Small intestine (tissue), 7 donors: ENCODE data around the gene LDB2. TPM values are rescaled to one million over a fixed set of nuclear protein-coding genes. Genes with fewer than 3 reads are reported as not detected.

Experiments
- DNase-seq, 2 donors: peaks; one replicate each; pipeline versions ENCODE4 v3.0.0 to v3.0.0-alpha.2; 2013
- FAIRE-seq: peaks from 2 replicates; lab custom pipeline; 2012; peaks lifted over from hg19 to GRCh38; lab: Jason Lieb, UNC
- H3K27ac ChIP-seq, 3 donors: one replicate each; pipeline ENCODE4 v1.5.1; 2013; ENCODE audit warnings: low read length in 2 of 3, mild to moderate bottlenecking in 2 of 3, control low read depth in 1 of 3, inconsistent platforms in 1 of 3, low read depth in 1 of 3, moderate library complexity in 1 of 3
- H3K27me3 ChIP-seq, 3 donors: one replicate each; pipeline ENCODE4 v1.6.1; 2013; ENCODE audit warnings: low read length in 3 of 3, inconsistent platforms in 1 of 3; ENCODE audit not compliant: control insufficient read depth in 3 of 3, insufficient read depth in 3 of 3
- H3K36me3 ChIP-seq, 3 donors: one replicate each; pipeline ENCODE4 v1.6.1; 2013; ENCODE audit warnings: low read length in 3 of 3, inconsistent platforms in 1 of 3, low read depth in 1 of 3, mild to moderate bottlenecking in 1 of 3, moderate library complexity in 1 of 3; ENCODE audit not compliant: control insufficient read depth in 3 of 3, insufficient read depth in 2 of 3
- H3K4me1 ChIP-seq, 3 donors: one replicate each; pipeline ENCODE4 v1.6.1; 2013; ENCODE audit warnings: low read length in 2 of 3, inconsistent platforms in 1 of 3, low read depth in 1 of 3, mild to moderate bottlenecking in 1 of 3, moderate library complexity in 1 of 3; ENCODE audit not compliant: control insufficient read depth in 3 of 3, insufficient read depth in 2 of 3
- H3K4me3 ChIP-seq, 3 donors: one replicate each; pipeline ENCODE4 v1.5.1; 2013; ENCODE audit warnings: low read length in 3 of 3, control low read depth in 1 of 3, inconsistent platforms in 1 of 3, low read depth in 1 of 3, mild to moderate bottlenecking in 1 of 3, moderate library complexity in 1 of 3
- H3K9me3 ChIP-seq, 2 donors: one replicate each; pipeline ENCODE4 v1.6.1; 2013; ENCODE audit warnings: low read depth in 1 of 2, low read length in 1 of 2; ENCODE audit not compliant: control insufficient read depth in 2 of 2, insufficient read depth in 1 of 2
- WGBS, 3 donors: extraction: QIAGEN DNeasy Blood & Tissue Kit; methylation state at CpG; one replicate each; pipeline ENCODE4 v1.1.7; 2013; 5-methylcytosine and 5-hydroxymethylcytosine counted together
- polyA plus RNA-seq, 4 donors: library from polyadenylated mRNA; stranded (reverse) in 3 of 4; unstranded in 1 of 4; fragments of 200-250 nt in 3 of 4; fragments of 120-200 nt in 1 of 4; gene quantifications; one replicate each; pipeline versions ENCODE4 v1.2.1 to v1.2.3, GENCODE V29; 2013
- donor health status: healthy with polysubstance abuse.
- donor health status: control.
- donor health status: control.
- donor health status: Bipolar disorder and iron deficiency.
- donor health status: healthy.

LDB2 gene
- polyA plus RNA-seq, 4 donors = 1.1 to 19.2 (median 6.6) TPM

DNA sequence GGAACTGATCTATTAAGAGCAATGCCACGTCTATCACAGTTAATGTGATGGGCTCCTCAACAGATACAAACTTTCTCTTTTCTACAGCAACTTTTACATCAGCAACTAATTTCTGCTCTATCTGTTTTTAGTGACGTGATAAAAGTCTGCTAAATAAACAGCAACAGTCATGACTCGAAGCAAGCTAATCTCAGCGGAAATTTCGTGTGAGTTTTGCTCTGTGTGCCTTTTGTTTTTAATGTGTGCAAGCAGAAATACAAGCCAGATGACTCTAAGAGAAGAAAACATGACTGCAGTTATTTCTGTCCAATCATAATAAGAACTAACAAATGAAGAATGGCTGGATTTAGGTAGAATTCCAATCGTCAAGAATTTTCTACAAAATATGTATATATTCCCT is 214.3 kb downstream of the LDB2 start:
- DNase-seq (no peak), FAIRE-seq (no peak)
- no peaks in the 10 kb centered on the region for H3K27me3 ChIP-seq
- H3K4me1 ChIP-seq = no peaks in the 10 kb centered on the region
- 50 to 52% (median 51%) methylated on average over 6 of the region's 6 CpGs for WGBS, 3 donors
- H3K9me3 ChIP-seq = peaks cover 0 to 1% of the 10 kb centered on the region in 2 donors
- no peaks in the 10 kb centered on the region for H3K36me3 ChIP-seq
- H3K4me3 ChIP-seq = no peak overlapping the region
- no peak overlapping the region for H3K27ac ChIP-seq

DNA sequence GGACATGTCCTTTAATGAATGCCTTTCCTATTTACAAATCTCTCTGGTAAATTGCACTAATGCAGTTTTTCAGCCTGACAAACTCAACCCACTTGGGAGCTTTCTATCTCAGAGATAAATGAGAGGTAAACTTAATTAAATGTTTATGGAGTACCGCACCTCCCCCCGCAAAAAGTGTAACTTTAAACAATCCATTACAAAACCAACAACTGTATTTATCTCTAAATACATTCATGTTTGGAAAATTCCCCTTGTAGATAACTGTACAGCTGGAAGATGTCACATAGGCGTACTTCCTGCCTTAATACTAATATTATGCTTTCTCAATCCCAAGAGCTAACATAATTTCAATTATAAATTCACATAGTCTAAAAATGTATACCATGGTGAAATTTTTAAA is 215.5 kb downstream of the LDB2 start:
- Histone ChIP-seq H3K27ac (no peak overlapping the region), H3K4me1 (no peaks in the 10 kb centered on the region), H3K4me3 (no peak overlapping the region), H3K9me3 (no peaks in the 10 kb centered on the region), H3K27me3 (no peaks in the 10 kb centered on the region), H3K36me3 (no peaks in the 10 kb centered on the region)
- WGBS, 3 donors = 68 to 85% (median 81%) methylated on average over 3 of the region's 3 CpGs
- DNase-seq (no peak), FAIRE-seq (no peak)

DNA sequence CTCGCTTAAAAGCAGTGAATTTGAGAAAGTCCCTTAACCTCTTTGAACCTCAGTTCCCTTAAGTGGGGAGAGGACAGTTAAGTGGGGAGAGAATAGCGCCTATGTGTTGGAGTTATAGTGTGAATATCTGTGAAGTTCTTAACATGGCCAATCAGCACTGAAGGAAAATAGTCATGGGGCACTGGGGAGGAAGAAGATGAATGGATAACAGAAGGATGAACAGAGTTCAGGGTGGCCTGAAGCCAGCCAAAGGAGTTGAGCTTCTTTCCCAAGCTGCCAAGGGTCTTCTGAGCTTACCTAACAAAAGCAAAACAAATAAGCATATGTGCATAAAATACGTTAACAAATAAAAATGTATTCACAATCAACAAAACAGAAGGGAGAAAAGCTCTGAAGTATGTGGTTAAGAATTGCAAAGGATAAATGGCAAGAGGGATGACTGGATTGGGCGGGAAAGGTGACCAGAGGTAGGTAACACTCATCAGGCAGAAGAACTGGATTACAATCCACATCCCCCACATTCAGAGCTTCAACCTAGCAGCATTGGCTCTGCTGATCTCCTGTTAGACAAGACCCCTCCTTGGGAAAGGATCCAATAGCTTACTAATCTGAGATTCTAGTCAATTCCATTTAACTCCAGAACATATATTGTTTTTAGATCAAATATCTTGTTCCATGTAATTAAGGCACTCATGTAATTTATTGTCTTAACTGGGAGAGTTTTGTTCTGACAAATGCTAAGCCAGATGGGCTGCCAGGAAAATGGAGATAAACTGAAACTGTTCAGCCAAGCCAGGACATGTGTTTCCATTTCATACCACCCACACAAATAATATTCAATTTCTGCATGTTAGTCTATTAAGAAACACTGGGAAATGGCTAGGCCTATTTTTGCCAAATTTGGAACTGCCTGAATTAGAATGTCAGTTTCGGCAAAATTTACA is 221.2 kb downstream of the LDB2 start:
- 79 to 86% (median 84%) methylated on average over 5 of the region's 5 CpGs for WGBS, 3 donors
- H3K4me3 ChIP-seq = no peak overlapping the region
- no peaks in the 10 kb centered on the region for H3K9me3 ChIP-seq
- DNase-seq (no peak), FAIRE-seq (no peak)
- no peaks in the 10 kb centered on the region for H3K4me1 ChIP-seq
- H3K27ac ChIP-seq = no peak overlapping the region
- no peaks in the 10 kb centered on the region for H3K27me3 ChIP-seq
- H3K36me3 ChIP-seq = no peaks in the 10 kb centered on the region

DNA sequence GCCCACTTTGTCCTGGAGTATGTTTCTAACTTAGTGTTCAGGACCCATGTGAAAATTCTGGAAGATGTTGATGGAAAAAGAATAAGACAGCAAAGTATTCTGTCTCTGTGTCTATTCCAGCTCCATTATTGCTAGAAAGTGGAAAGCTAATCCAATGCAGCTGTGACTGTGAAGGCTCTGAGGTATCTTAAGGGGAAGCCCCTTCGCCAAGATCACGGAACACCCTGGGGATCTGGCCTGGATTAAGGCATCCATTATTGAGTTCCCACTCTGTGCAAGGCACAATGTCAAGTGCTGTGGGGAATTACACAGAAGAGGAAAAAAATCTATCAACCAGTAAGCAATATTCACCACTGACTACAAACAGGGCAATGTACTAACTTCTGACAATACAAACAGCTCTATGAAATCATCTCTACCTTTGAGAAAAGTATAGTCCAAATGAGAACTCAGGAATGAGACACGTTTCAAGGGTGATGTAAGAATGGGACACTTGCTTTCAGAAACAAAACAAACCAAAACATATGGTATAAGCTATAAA is 222.1 kb downstream of the LDB2 start:
- Histone ChIP-seq H3K36me3 (no peaks in the 10 kb centered on the region), H3K9me3 (no peaks in the 10 kb centered on the region), H3K27me3 (no peaks in the 10 kb centered on the region), H3K4me1 (no peaks in the 10 kb centered on the region), H3K4me3 (no peak overlapping the region), H3K27ac (no peak overlapping the region)
- 73 to 76% (median 74%) methylated on average over 3 of the region's 3 CpGs for WGBS, 3 donors
- DNase-seq (no peak), FAIRE-seq (no peak)

DNA sequence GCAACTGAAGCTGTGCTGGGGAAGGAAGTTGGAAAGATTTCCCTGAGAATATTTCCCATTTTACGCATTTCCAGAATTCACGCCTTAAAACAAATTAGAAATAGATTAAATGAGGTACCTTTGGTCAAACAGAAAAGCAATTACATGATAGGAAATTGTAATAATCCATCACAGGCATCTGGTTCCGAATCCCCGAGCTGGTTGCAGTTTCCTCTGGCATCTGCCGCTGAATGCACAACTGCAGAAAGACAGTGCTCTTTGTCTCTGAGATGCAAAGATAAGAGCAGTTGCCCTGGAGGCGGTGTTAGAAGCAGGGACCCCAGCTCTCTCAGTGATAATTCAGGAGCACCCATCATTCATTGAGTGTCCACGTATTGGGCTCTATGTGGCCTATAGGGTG is 224.4 kb downstream of the LDB2 start:
- Histone ChIP-seq H3K9me3 (no peaks in the 10 kb centered on the region), H3K36me3 (no peaks in the 10 kb centered on the region), H3K4me3 (no peak overlapping the region), H3K27me3 (no peaks in the 10 kb centered on the region), H3K27ac (no peak overlapping the region), H3K4me1 (no peaks in the 10 kb centered on the region)
- DNase-seq = no peak
- FAIRE-seq = no peak
- 72 to 75% (median 75%) methylated on average over 7 of the region's 7 CpGs for WGBS, 3 donors

DNA sequence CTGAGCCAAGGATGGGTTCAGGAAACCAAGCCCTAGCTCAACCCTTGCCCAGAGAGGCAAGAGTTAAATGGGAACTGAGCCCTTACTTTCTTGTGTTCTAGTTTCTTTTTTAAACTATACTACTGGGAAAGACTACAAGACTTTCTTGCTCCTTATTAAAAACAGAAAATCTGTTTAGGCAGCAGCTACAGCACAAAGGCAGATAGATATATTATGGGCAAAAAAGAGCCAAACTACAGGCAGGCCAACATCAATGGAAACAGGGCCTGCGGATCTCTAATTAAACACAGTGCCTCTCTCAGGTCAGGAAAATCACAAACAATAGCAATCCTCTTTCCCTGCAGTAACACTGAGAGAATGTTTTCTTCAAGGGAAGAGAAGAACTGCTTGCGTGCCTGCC is 226.0 kb downstream of the LDB2 start:
- no peak for DNase-seq
- FAIRE-seq = no peak
- H3K27ac ChIP-seq = no peak overlapping the region

DNA sequence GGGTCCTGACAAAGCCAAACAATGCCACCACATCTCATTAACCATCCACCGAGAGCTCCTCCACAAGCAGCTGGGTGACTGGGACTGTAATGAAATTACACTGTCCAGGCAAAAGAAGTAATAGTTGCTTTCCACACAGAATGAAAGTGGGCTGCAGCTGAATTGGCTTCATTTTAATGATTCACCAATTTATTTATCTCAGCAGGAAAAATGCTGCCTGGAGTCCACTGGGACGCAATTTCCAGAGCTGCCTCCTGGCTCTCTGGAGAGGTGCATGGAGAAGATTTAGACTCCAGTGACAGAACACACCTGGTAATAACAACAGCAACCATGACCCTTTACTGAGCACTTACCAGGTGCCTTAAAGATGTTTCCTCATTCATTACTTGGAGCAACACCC is 226.7 kb downstream of the LDB2 start:
- Histone ChIP-seq H3K36me3 (no peaks in the 10 kb centered on the region), H3K27ac (no peak overlapping the region), H3K9me3 (no peaks in the 10 kb centered on the region), H3K27me3 (no peaks in the 10 kb centered on the region), H3K4me1 (no peaks in the 10 kb centered on the region), H3K4me3 (no peak overlapping the region)
- no peak for FAIRE-seq
- no peak for DNase-seq
- WGBS, 3 donors = 61 to 74% (median 63%) methylated on average over 2 of the region's 2 CpGs

More for the DNA sequence above, 226.0 kb downstream of the LDB2 start:
- H3K36me3 ChIP-seq = no peaks in the 10 kb centered on the region
- no peaks in the 10 kb centered on the region for H3K27me3 ChIP-seq
- WGBS, 3 donors = 61 to 76% (median 67%) methylated on average over 2 of the region's 2 CpGs
- H3K9me3 ChIP-seq = no peaks in the 10 kb centered on the region
- no peak overlapping the region for H3K4me3 ChIP-seq
- H3K4me1 ChIP-seq = no peaks in the 10 kb centered on the region

DNA sequence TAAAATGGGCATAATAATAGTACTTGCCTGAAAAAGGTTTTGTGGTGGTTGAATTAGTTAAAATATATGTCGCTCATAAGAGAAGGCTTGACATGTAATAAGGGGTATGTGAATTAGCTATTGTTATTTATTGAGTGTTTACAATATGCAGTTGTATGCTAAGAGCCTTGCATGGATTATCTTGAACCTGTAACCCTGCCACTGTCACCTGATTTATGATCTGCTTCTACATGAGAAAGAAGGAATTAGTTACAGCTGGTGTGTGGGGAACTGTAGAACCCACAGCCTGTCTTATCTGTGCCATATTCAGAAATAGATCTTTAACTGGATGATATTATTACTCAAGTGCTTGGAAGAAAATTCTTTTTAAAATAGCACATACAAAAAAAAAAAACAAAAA is 227.7 kb downstream of the LDB2 start:
- DNase-seq (no peak), FAIRE-seq (no peak)
- Histone ChIP-seq H3K27ac (no peak overlapping the region), H3K4me3 (no peak overlapping the region), H3K27me3 (no peaks in the 10 kb centered on the region), H3K36me3 (no peaks in the 10 kb centered on the region), H3K9me3 (no peaks in the 10 kb centered on the region), H3K4me1 (no peaks in the 10 kb centered on the region)
- 93 to 95% (median 94%) methylated on average over 1 of the region's 1 CpG for WGBS, 3 donors
